GM12878 (cell line): Measurements from ENCODE around the gene SWSAP1. TPM values are rescaled to one million over a fixed set of nuclear protein-coding genes. Genes with fewer than 3 reads are reported as not detected.

Experiments used
- ATAC-seq: fragments of 200-7000 bp; cut with Tn5 transposase; 3 replicates; pipeline ENCODE4 v1.9.1; 2020; ENCODE audit warnings: mild to moderate bottlenecking, moderate library complexity
- BruUV-seq: library from RNA; stranded (reverse); fragments of 400-500 nt; replicated peaks from 2 replicates; lab custom pipeline; 2021; lab: Mats Ljungman, UMichigan
- CTCF ChIA-PET: fragments of 300-600 bp; sonication (Branson Sonifier 250); formaldehyde crosslinking; extraction: SDS; loops from one replicate; lab custom pipeline; 2021; ENCODE audit warnings: inconsistent platforms; lab: Yijun Ruan, JAX
- POLR2A ChIA-PET: fragments of 350-600 bp; formaldehyde crosslinking; extraction: SDS; loops from one replicate; lab custom pipeline; 2021; ENCODE audit warnings: inconsistent platforms; lab: Charles Lee
- RAD21 ChIA-PET: fragments of 300-600 bp; sonication (Branson Sonifier 250); formaldehyde crosslinking; loops from one replicate; lab custom pipeline; 2023; ENCODE audit warnings: antibody characterized with exemption; ENCODE audit not compliant: unreplicated experiment; lab: Charles Lee
- SMC1A ChIA-PET: fragments of 300-600 bp; sonication (Branson Sonifier 250); formaldehyde crosslinking; loops from one replicate; lab custom pipeline; 2023; ENCODE audit not compliant: unreplicated experiment, uncharacterized antibody; lab: Charles Lee
- DNase-seq: peaks from one replicate; pipeline ENCODE4 v3.0.0-alpha.2; 2011; ENCODE audit warnings: low read depth, low spot score
- FAIRE-seq: peaks from 3 replicates; lab custom pipeline; 2011; peaks lifted over from hg19 to GRCh38; lab: Jason Lieb, UNC
- H2AFZ ChIP-seq: 2 replicates; pipeline ENCODE4 v1.6.0; 2011; ENCODE audit warnings: low read depth, low read length, control low read depth; ENCODE audit not compliant: control insufficient read depth
- H3K27ac ChIP-seq: 2 replicates; pipeline ENCODE4 v1.5.1; 2011; ENCODE audit warnings: control low read depth; ENCODE audit not compliant: control insufficient read depth, insufficient read depth
- H3K27me3 ChIP-seq, 2 experiments: replicated peaks in 1 of 2; 2 replicates each; pipeline versions ENCODE4 v1.6.0 to v1.6.1; 2011; ENCODE audit warnings: low read length in 1 of 2; ENCODE audit not compliant: control insufficient read depth in 2 of 2, insufficient read depth in 2 of 2
- H3K36me3 ChIP-seq, 2 experiments: 2 replicates each; pipeline ENCODE4 v1.5.1; 2011; ENCODE audit warnings: low read length in 1 of 2; ENCODE audit not compliant: control insufficient read depth in 2 of 2, insufficient read depth in 2 of 2
- H3K4me1 ChIP-seq: 2 replicates; pipeline ENCODE4 v1.6.1; 2011; ENCODE audit warnings: mild to moderate bottlenecking, low read length, moderate library complexity, mixed read lengths; ENCODE audit not compliant: control insufficient read depth, insufficient read depth
- H3K4me2 ChIP-seq: 2 replicates; pipeline ENCODE4 v1.6.0; 2011; ENCODE audit warnings: control low read depth; ENCODE audit not compliant: control insufficient read depth, insufficient read depth
- H3K4me3 ChIP-seq: fragments of 200-600 bp; sonication (generic); 2 replicates; pipeline ENCODE4 v1.5.1; 2016
- H3K79me2 ChIP-seq: 2 replicates; pipeline ENCODE4 v1.6.0; 2011; ENCODE audit warnings: low read length; ENCODE audit not compliant: control insufficient read depth, insufficient read depth
- H3K9ac ChIP-seq: 2 replicates; pipeline ENCODE4 v1.8.0; 2011; ENCODE audit warnings: low read length, control low read depth, mixed read lengths; ENCODE audit not compliant: control insufficient read depth, insufficient read depth
- H3K9me3 ChIP-seq: replicated peaks from 3 replicates; pipeline ENCODE4 v1.5.1; 2011; ENCODE audit warnings: mild to moderate bottlenecking, low read length; ENCODE audit not compliant: control insufficient read depth, insufficient read depth
- H4K20me1 ChIP-seq: 2 replicates; pipeline ENCODE4 v1.6.0; 2011; ENCODE audit not compliant: control insufficient read depth, insufficient read depth
- CHD2 ChIP-seq: IDR thresholded peaks from 2 replicates; pipeline ENCODE4 v1.6.1; 2011; ENCODE audit warnings: low read depth, low read length, improper control_type of control experiment, borderline replicate concordance
- EGR1 ChIP-seq, 2 experiments: IDR thresholded peaks; 1 replicate in 1 of 2; 2 replicates in 1 of 2; pipeline ENCODE4 v1.6.1; 2011 to 2012; ENCODE audit warnings: low read depth in 2 of 2, low read length in 2 of 2, borderline replicate concordance in 1 of 2, mild to moderate bottlenecking in 1 of 2, moderate library complexity in 1 of 2
- GATAD2B ChIP-seq: fragments of 450-650 bp; conservative IDR thresholded peaks from 2 replicates; pipeline ENCODE4 v1.6.1; 2017; ENCODE audit warnings: low read depth, mild to moderate bottlenecking, moderate library complexity
- HCFC1 ChIP-seq: fragments of 150-350 bp; IDR thresholded peaks from 2 replicates; pipeline ENCODE4 v1.6.1; 2014; ENCODE audit warnings: low read length
- IKZF2 ChIP-seq, 2 experiments: fragments of 450-650 bp; IDR thresholded peaks; 2 replicates each; pipeline ENCODE4 v1.6.1; 2017; ENCODE audit warnings: mild to moderate bottlenecking in 2 of 2, moderate library complexity in 2 of 2
- KLF5 ChIP-seq: fragments of 450-650 bp; IDR thresholded peaks from 2 replicates; pipeline ENCODE4 v1.6.1; 2014; ENCODE audit warnings: mild to moderate bottlenecking; ENCODE audit not compliant: partially characterized antibody
- MTA3 ChIP-seq: IDR thresholded peaks from 2 replicates; pipeline ENCODE4 v1.6.1; 2012; ENCODE audit warnings: low read length, inconsistent platforms, borderline replicate concordance
- NRF1 ChIP-seq: conservative IDR thresholded peaks from 2 replicates; pipeline ENCODE4 v1.6.1; 2011; ENCODE audit warnings: mild to moderate bottlenecking, low read depth, low read length, improper control_type of control experiment
- PAX8 ChIP-seq: fragments of 450-650 bp; IDR thresholded peaks from 2 replicates; pipeline ENCODE4 v1.6.1; 2017; ENCODE audit warnings: mild to moderate bottlenecking, moderate library complexity
- RAD21 ChIP-seq: IDR thresholded peaks from 2 replicates; pipeline ENCODE4 v1.6.1; 2011; ENCODE audit warnings: mild to moderate bottlenecking, low read depth, low read length, moderate library complexity; ENCODE audit not compliant: insufficient read depth
- SREBF1 ChIP-seq: IDR thresholded peaks from 2 replicates; pipeline ENCODE4 v1.6.1; 2012; ENCODE audit warnings: mild to moderate bottlenecking, low read length
- WRNIP1 ChIP-seq: IDR thresholded peaks from 2 replicates; pipeline ENCODE4 v1.6.1; 2011; ENCODE audit warnings: low read depth, low read length, improper control_type of control experiment, borderline replicate concordance
- ZNF207 ChIP-seq: fragments of 450-650 bp; IDR thresholded peaks from 2 replicates; pipeline ENCODE4 v1.6.1; 2014; ENCODE audit warnings: antibody characterized with exemption, mild to moderate bottlenecking, borderline replicate concordance
- whole genome bisulfite sequencing: methylation state at CpG from one replicate; pipeline ENCODE4 v1.1.6; 2016; ENCODE audit warnings: low lambda C conversion rate; ENCODE audit not compliant: insufficient replicate concordance, insufficient coverage; ENCODE audit errors: missing lambda C conversion rate; 5-methylcytosine and 5-hydroxymethylcytosine counted together
- in situ Hi-C: fragments of 300-500 bp; cut with MboI; formaldehyde crosslinking; loops from 9 replicates; pipeline ENCODE4 v1.14.3; 2018; ENCODE audit warnings: mixed read lengths
- intact Hi-C: fragments of 100-400 bp; cut with micrococcal nuclease; formaldehyde crosslinking; loops from one replicate; pipeline ENCODE4 v1.14.2; 2022; ENCODE audit not compliant: unreplicated experiment
- polyA plus RNA-seq, 11 experiments: library from polyadenylated mRNA; depleted of rRNA in 4 of 11; unstranded in 6 of 11; stranded (reverse) in 5 of 11; fragments of >200 nt; fragmentation: Nextera tagmentation in 4 of 11; fragmentation: Illumina TruSeq in 1 of 11; extraction: Ambion mirVana in 4 of 11; extraction: Trizol in 1 of 11; gene quantifications; 1 replicate in 1 of 11; 2 replicates in 10 of 11; pipeline versions ENCODE4 v1.2.1 to v1.2.3, GENCODE V29; 2011 to 2016; ENCODE audit warnings: inconsistent platforms in 2 of 11, missing spikeins in 2 of 11, low read depth in 1 of 11
- total RNA-seq, 4 experiments: library from RNA; depleted of rRNA in 3 of 4; stranded (reverse); fragments of >200 nt in 3 of 4; fragmentation: Illumina TruSeq in 1 of 4; extraction: Trizol in 1 of 4; gene quantifications; 2 replicates each; pipeline versions ENCODE4 v1.2.1 to v1.2.3, GENCODE V29; 2013 to 2021
- TF ChIP-seq, protein P1 (sequence below): fragments of 450-650 bp; IDR thresholded peaks from 2 replicates; pipeline ENCODE4 v1.6.1; 2017; ENCODE audit warnings: mild to moderate bottlenecking, moderate library complexity
- TF ChIP-seq, protein P2 (sequence below): fragments of 450-650 bp; IDR thresholded peaks from 2 replicates; pipeline ENCODE4 v1.6.1; 2018; ENCODE audit warnings: borderline replicate concordance, mild to moderate bottlenecking; ENCODE audit not compliant: partially characterized antibody

Gene SWSAP1
- total and polyA plus RNA-seq, 10 of the 15 experiments (the other 5 are each of a cell fraction or from before 2014, with no cell fraction given) = 0.18 to 6.5 (median 2.4) TPM

DNA sequence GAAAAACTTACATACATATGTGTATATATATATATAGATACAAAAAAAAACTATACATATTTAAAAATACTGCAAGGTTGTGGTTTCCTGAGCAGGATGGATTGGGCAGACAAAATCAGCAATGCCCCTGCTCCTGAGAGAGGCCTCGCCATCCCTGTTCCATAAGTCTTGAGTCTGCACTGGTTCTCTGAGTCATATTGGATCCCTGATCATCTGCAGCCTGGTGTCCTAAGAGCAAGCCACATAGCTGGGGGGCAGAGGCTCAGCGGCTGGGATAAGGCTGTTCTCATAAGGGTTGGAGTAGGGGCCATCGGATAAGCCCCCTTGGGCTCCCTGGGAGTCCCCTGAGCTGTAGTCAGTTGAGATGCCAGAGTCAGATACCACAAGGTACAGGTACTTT lies 3.3 kb downstream of the SWSAP1 start (continued):
- TF ChIP-seq, protein P1, sequence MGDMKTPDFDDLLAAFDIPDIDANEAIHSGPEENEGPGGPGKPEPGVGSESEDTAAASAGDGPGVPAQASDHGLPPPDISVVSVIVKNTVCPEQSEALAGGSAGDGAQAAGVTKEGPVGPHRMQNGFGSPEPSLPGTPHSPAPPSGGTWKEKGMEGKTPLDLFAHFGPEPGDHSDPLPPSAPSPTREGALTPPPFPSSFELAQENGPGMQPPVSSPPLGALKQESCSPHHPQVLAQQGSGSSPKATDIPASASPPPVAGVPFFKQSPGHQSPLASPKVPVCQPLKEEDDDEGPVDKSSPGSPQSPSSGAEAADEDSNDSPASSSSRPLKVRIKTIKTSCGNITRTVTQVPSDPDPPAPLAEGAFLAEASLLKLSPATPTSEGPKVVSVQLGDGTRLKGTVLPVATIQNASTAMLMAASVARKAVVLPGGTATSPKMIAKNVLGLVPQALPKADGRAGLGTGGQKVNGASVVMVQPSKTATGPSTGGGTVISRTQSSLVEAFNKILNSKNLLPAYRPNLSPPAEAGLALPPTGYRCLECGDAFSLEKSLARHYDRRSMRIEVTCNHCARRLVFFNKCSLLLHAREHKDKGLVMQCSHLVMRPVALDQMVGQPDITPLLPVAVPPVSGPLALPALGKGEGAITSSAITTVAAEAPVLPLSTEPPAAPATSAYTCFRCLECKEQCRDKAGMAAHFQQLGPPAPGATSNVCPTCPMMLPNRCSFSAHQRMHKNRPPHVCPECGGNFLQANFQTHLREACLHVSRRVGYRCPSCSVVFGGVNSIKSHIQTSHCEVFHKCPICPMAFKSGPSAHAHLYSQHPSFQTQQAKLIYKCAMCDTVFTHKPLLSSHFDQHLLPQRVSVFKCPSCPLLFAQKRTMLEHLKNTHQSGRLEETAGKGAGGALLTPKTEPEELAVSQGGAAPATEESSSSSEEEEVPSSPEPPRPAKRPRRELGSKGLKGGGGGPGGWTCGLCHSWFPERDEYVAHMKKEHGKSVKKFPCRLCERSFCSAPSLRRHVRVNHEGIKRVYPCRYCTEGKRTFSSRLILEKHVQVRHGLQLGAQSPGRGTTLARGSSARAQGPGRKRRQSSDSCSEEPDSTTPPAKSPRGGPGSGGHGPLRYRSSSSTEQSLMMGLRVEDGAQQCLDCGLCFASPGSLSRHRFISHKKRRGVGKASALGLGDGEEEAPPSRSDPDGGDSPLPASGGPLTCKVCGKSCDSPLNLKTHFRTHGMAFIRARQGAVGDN = no peak
- TF ChIP-seq SREBF1 (no peak), EGR1 (IDR thresholded peaks at IDR 0.05; ENCODE audit: borderline replicate concordance in 1 of 2, low read depth in 2 of 2, low read length in 2 of 2) (no peak), ZNF207 (no peak), HCFC1 (no peak)

DNA sequence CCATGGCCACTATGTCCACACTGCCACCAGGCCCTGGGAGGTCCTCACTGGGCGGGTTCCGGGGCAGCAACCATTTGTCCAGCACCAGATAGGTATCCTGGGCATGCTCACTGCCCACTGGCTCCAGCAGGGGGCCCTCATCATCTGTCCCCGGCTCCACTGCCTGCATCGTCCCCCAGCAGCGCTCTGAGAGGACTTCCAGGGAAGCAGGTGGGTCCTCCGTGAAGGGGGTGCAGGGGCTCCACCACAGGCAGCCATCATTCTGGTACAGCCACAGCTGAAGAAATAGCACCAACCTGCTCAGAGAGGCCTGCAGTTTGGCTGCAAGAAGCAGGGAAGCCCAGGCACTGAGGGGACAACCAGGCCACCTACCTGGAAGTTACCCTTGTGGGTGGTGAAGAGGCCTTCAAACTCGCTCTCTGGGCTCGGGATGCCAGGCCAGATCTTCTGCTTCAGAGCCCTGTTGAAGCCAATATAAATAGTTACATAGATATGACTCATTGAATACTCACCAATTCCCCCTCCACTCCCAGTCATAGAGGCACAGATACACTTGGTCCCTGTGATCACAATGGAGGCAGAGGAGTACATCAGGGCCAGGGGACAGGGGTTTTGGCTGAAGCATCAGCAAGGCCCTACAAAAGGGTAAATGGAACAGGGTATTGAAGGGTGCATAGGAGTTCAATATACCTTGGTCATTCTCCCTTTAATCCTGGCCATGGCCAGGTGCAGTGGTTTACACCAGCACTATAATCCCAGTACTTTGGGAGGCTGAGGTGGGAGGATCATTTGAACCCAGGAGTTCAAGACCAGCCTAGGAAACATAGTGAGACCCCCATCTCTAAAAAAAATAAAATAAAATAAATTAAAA lies 4.1 kb downstream of the SWSAP1 start:
- FAIRE-seq = no peak
- H3K4me2 ChIP-seq = peak overlapping the region; percentile 2; the same call in 1 of the 2 replicates
- in situ Hi-C loops (no loop called here), intact Hi-C loops (no loop called here)
- H3K9me3 ChIP-seq = no peaks in the 10 kb centered on the region
- no peak overlapping the region for H2AFZ ChIP-seq
- ChIA-PET CTCF (interaction anchor here (0.6 to 5.6 kb wide), 9 partner anchors 11 to 156 kb away, joined by 3 to 62 read pairs (median 5); partner anchors contain the start of gene TSPAN16), POLR2A (interaction anchor here (0.6 to 1.7 kb wide), 6 partner anchors 10 to 1413 kb away, joined by 3 to 5 read pairs (median 3); partner anchors contain the start of genes JUNB and ODAD3), RAD21 (interaction anchor here (1.4 to 5.2 kb wide), 4 partner anchors 67 to 127 kb away, joined by 3 to 36 read pairs (median 15); partner anchors contain the start of gene ZNF653), SMC1A (interaction anchor here (0.6 to 6.1 kb wide), 3 partner anchors 43 to 104 kb away, joined by 3 to 40 read pairs (median 30); no protein-coding TSS in a partner anchor)
- peaks cover 31% of the 10 kb centered on the region for H3K4me1 ChIP-seq
- no peak for DNase-seq
- H3K36me3 ChIP-seq = no peaks in the 10 kb centered on the region
- WGBS = 70% methylated on average over 8 of the region's 8 CpGs
- H3K9ac ChIP-seq = no peak overlapping the region
- H4K20me1 ChIP-seq = no peaks in the 10 kb centered on the region
- ATAC-seq = no peak
- no peak overlapping the region for H3K27ac ChIP-seq
- H3K79me2 ChIP-seq = peaks cover 10% of the 10 kb centered on the region
- H3K27me3 ChIP-seq = peaks cover 0 to 5% of the 10 kb centered on the region in 2 experiments; a peak in 2 of 4 replicates
- no peak overlapping the region for H3K4me3 ChIP-seq
- BruUV-seq = no TSS peak
- TF ChIP-seq CHD2 = no peak
- peak; percentile 31; the same call in 1 of the 2 replicates for TF ChIP-seq RAD21
- TF ChIP-seq KLF5 = no peak
- TF ChIP-seq, protein P2, sequence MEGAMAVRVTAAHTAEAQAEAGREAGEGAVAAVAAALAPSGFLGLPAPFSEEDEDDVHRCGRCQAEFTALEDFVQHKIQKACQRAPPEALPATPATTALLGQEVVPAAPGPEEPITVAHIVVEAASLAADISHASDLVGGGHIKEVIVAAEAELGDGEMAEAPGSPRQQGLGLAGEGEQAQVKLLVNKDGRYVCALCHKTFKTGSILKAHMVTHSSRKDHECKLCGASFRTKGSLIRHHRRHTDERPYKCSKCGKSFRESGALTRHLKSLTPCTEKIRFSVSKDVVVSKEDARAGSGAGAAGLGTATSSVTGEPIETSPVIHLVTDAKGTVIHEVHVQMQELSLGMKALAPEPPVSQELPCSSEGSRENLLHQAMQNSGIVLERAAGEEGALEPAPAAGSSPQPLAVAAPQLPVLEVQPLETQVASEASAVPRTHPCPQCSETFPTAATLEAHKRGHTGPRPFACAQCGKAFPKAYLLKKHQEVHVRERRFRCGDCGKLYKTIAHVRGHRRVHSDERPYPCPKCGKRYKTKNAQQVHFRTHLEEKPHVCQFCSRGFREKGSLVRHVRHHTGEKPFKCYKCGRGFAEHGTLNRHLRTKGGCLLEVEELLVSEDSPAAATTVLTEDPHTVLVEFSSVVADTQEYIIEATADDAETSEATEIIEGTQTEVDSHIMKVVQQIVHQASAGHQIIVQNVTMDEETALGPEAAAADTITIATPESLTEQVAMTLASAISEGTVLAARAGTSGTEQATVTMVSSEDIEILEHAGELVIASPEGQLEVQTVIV = no peak
- TF ChIP-seq MTA3 = no peak
- TF ChIP-seq GATAD2B = 0 out of 2 replicates have a peak, but pooled peaks have one; percentile 35
- TF ChIP-seq NRF1 = no peak
- TF ChIP-seq IKZF2 (IDR thresholded peaks at IDR 0.05) = no peak
- TF ChIP-seq WRNIP1 = no peak
- TF ChIP-seq PAX8 = no peak
